22Rv1 (cell line): ENCODE measurements around the gene NPC1L1.

Experiments
- ZFX ChIP-seq: fragments of 450-650 bp; IDR thresholded peaks from 2 replicates; pipeline ENCODE4 v1.6.1; 2017; ENCODE audit warnings: antibody characterized with exemption, borderline replicate concordance
- TF ChIP-seq, protein P1 (sequence below): fragments of 450-650 bp; IDR thresholded peaks from 2 replicates; pipeline ENCODE4 v1.5.1; 2017; ENCODE audit warnings: mild to moderate bottlenecking

- TF ChIP-seq, protein P1, sequence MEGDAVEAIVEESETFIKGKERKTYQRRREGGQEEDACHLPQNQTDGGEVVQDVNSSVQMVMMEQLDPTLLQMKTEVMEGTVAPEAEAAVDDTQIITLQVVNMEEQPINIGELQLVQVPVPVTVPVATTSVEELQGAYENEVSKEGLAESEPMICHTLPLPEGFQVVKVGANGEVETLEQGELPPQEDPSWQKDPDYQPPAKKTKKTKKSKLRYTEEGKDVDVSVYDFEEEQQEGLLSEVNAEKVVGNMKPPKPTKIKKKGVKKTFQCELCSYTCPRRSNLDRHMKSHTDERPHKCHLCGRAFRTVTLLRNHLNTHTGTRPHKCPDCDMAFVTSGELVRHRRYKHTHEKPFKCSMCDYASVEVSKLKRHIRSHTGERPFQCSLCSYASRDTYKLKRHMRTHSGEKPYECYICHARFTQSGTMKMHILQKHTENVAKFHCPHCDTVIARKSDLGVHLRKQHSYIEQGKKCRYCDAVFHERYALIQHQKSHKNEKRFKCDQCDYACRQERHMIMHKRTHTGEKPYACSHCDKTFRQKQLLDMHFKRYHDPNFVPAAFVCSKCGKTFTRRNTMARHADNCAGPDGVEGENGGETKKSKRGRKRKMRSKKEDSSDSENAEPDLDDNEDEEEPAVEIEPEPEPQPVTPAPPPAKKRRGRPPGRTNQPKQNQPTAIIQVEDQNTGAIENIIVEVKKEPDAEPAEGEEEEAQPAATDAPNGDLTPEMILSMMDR = no peak
- TF ChIP-seq ZFX = no peak
Measured at GRCh38 chr7:44536090-44536489, 5.0 kb downstream of the NPC1L1 start.
